SK-N-SH treated with all-trans-retinoic acid at 6 μM for 48 hours (cell line): ENCODE results near the gene SLC12A7.

Experiments used
- ATAC-seq: fragments of 200-7000 bp; cut with Tn5 transposase; 3 replicates; pipeline ENCODE4 v1.9.1; 2020; ENCODE audit warnings: mild to moderate bottlenecking, moderate library complexity
- ARNTL ChIP-seq: fragments of 450-650 bp; formaldehyde crosslinking; IDR thresholded peaks from 2 replicates; pipeline ENCODE4 v1.5.0; 2020; ENCODE audit warnings: low read depth, mild to moderate bottlenecking, moderate library complexity, borderline replicate concordance
- BACH2 ChIP-seq: fragments of 250-450 bp; sonication (Bioruptor Pico); IDR thresholded peaks from 2 replicates; pipeline ENCODE4 v1.9.0; 2021; ENCODE audit warnings: mild to moderate bottlenecking, borderline replicate concordance
- CSDC2 ChIP-seq: fragments of 250-450 bp; sonication (Bioruptor Pico); IDR thresholded peaks from 2 replicates; pipeline ENCODE4 v1.5.0; 2020; ENCODE audit warnings: mild to moderate bottlenecking, moderate library complexity
- ESRRG ChIP-seq: fragments of 250-450 bp; sonication (Bioruptor Pico); IDR thresholded peaks from 2 replicates; pipeline ENCODE4 v1.6.1; 2021; ENCODE audit warnings: mild to moderate bottlenecking
- GLIS3 ChIP-seq: fragments of 250-450 bp; sonication (Bioruptor Pico); IDR thresholded peaks from 2 replicates; pipeline ENCODE4 v1.5.0; 2020; ENCODE audit warnings: mild to moderate bottlenecking, moderate library complexity
- ISL1 ChIP-seq: fragments of 250-450 bp; sonication (Bioruptor Pico); IDR thresholded peaks from 2 replicates; pipeline ENCODE4 v2.1.2; 2022; ENCODE audit warnings: mild to moderate bottlenecking, moderate library complexity
- OSR1 ChIP-seq: fragments of 250-450 bp; sonication (Bioruptor Pico); IDR thresholded peaks from 2 replicates; pipeline ENCODE4 v1.8.0; 2022; ENCODE audit warnings: moderate library complexity, mild to moderate bottlenecking, inconsistent platforms
- PPARA ChIP-seq: fragments of 250-450 bp; sonication (Bioruptor Pico); IDR thresholded peaks from 2 replicates; pipeline ENCODE4 v1.5.0; 2020; ENCODE audit warnings: mild to moderate bottlenecking, borderline replicate concordance
- RARB ChIP-seq: fragments of 250-450 bp; sonication (Bioruptor Pico); IDR thresholded peaks from 2 replicates; pipeline ENCODE4 v1.8.0; 2021; ENCODE audit warnings: mild to moderate bottlenecking, moderate library complexity
- SNAI2 ChIP-seq: fragments of 250-450 bp; sonication (Bioruptor Pico); IDR thresholded peaks from 2 replicates; pipeline ENCODE4 v1.5.0; 2020; ENCODE audit warnings: mild to moderate bottlenecking, moderate library complexity
- TCF4 ChIP-seq: fragments of 250-450 bp; sonication (Bioruptor Pico); IDR thresholded peaks from 2 replicates; pipeline ENCODE4 v1.8.0; 2021; ENCODE audit warnings: mild to moderate bottlenecking, moderate library complexity, borderline replicate concordance
- TOX ChIP-seq: fragments of 250-450 bp; sonication (Bioruptor Pico); IDR thresholded peaks from 2 replicates; pipeline ENCODE4 v1.8.0; 2021; ENCODE audit warnings: mild to moderate bottlenecking, moderate library complexity, borderline replicate concordance
- ZC3H10 ChIP-seq: fragments of 250-450 bp; sonication (Bioruptor Pico); IDR thresholded peaks from 2 replicates; pipeline ENCODE4 v1.5.1; 2021; ENCODE audit warnings: mild to moderate bottlenecking, moderate library complexity
- ZFP3 ChIP-seq: fragments of 250-450 bp; sonication (Bioruptor Pico); IDR thresholded peaks from 2 replicates; pipeline ENCODE4 v1.5.0; 2020; ENCODE audit warnings: mild to moderate bottlenecking, moderate library complexity
- ZFP30 ChIP-seq: fragments of 450-650 bp; formaldehyde crosslinking; IDR thresholded peaks from 2 replicates; pipeline ENCODE4 v1.5.0; 2022; ENCODE audit warnings: mild to moderate bottlenecking, moderate library complexity
- ZNF70 ChIP-seq: fragments of 450-650 bp; formaldehyde crosslinking; IDR thresholded peaks from 2 replicates; pipeline ENCODE4 v1.5.0; 2020; ENCODE audit warnings: mild to moderate bottlenecking, moderate library complexity
- ZNF8 ChIP-seq: fragments of 450-650 bp; formaldehyde crosslinking; IDR thresholded peaks from 2 replicates; pipeline ENCODE4 v1.5.0; 2020; ENCODE audit warnings: mild to moderate bottlenecking, moderate library complexity
- TF ChIP-seq, protein P1 (sequence below): fragments of 250-450 bp; sonication (Bioruptor Pico); IDR thresholded peaks from 2 replicates; pipeline ENCODE4 v1.5.1; 2020; ENCODE audit warnings: low read depth, mild to moderate bottlenecking, moderate library complexity
- TF ChIP-seq, protein P2 (sequence below): fragments of 250-450 bp; sonication (Bioruptor Pico); IDR thresholded peaks from 2 replicates; pipeline ENCODE4 v1.8.0; 2020; ENCODE audit warnings: mild to moderate bottlenecking, moderate library complexity, borderline replicate concordance
- TF ChIP-seq, protein P3 (sequence below): fragments of 250-450 bp; sonication (Bioruptor Pico); IDR thresholded peaks from 2 replicates; pipeline ENCODE4 v1.5.1; 2021; ENCODE audit warnings: mild to moderate bottlenecking, moderate library complexity
- TF ChIP-seq, protein P4 (sequence below): fragments of 250-450 bp; sonication (Bioruptor Pico); IDR thresholded peaks from 2 replicates; pipeline ENCODE4 v1.5.0; 2020; ENCODE audit warnings: mild to moderate bottlenecking, moderate library complexity

Gene SLC12A7

DNA sequence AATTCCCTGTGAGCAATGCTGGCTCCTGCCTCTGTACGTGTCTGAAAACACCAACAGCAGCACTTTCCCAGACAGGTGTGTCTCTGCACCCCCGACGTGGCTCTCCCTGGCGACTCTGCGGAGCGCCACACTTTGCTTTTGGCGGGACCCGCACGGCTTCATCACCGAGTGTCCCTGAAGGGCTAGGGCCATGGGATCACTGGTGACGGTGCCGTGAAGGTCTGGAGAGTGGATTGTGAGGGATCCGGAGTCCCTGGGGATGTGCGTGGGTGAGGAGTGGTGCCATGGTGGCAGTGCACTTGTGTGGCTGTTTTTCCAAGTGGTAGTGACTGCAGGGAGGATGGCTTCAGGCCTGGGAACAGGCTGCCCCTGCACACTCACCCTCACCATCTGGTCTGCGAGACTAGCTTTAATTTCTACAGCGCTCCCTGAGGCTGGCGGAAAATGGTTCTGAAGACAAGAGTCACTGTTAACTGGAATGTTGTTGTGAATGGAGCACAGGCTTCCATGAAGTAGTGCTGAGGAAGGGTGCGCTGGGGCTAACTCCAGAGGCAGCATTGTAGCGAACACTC is 100.0 kb downstream of the SLC12A7 start:
- TF ChIP-seq, protein P1, sequence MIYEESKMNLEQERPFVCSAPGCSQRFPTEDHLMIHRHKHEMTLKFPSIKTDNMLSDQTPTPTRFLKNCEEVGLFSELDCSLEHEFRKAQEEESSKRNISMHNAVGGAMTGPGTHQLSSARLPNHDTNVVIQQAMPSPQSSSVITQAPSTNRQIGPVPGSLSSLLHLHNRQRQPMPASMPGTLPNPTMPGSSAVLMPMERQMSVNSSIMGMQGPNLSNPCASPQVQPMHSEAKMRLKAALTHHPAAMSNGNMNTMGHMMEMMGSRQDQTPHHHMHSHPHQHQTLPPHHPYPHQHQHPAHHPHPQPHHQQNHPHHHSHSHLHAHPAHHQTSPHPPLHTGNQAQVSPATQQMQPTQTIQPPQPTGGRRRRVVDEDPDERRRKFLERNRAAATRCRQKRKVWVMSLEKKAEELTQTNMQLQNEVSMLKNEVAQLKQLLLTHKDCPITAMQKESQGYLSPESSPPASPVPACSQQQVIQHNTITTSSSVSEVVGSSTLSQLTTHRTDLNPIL (CRISPR knock-in tag) = no peak
- no peak for TF ChIP-seq TCF4 (CRISPR knock-in tag)
- no peak for TF ChIP-seq ESRRG (CRISPR knock-in tag)
- TF ChIP-seq ZFP3 (CRISPR knock-in tag) = no peak
- TF ChIP-seq PPARA (CRISPR knock-in tag) = no peak
- ATAC-seq = no peak

DNA sequence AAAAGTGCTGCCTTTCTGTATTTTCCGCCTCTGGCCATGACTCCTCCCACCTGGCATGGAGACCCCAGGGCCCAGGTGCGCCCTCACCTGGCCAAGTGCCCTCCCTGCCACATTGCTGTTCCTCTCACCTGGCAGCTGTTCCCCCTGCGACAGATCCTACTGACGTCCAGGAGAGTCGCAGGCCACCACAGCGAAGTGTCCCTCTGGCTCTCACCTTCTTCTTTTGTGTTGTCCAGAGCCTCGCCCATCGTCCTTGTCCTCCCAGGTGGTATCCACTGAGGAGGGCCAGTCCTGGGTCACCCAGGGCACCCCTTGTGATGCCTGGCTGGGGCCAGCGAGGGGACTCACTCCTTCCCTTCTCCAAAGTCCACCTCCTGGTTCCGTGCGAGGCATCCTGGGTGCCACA is 100.6 kb downstream of the SLC12A7 start:
- peak; percentile 20; the same call in 2 of the 3 replicates for ATAC-seq
- TF ChIP-seq, protein P1 (CRISPR knock-in tag) = no peak
- TF ChIP-seq, protein P2, sequence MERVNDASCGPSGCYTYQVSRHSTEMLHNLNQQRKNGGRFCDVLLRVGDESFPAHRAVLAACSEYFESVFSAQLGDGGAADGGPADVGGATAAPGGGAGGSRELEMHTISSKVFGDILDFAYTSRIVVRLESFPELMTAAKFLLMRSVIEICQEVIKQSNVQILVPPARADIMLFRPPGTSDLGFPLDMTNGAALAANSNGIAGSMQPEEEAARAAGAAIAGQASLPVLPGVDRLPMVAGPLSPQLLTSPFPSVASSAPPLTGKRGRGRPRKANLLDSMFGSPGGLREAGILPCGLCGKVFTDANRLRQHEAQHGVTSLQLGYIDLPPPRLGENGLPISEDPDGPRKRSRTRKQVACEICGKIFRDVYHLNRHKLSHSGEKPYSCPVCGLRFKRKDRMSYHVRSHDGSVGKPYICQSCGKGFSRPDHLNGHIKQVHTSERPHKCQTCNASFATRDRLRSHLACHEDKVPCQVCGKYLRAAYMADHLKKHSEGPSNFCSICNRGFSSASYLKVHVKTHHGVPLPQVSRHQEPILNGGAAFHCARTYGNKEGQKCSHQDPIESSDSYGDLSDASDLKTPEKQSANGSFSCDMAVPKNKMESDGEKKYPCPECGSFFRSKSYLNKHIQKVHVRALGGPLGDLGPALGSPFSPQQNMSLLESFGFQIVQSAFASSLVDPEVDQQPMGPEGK (CRISPR knock-in tag) = no peak
- TF ChIP-seq ZNF8 (CRISPR knock-in tag) (no peak), TCF4 (CRISPR knock-in tag) (no peak), SNAI2 (no peak), ARNTL (CRISPR knock-in tag) (no peak), ZC3H10 (CRISPR knock-in tag) (no peak), RARB (no peak), ISL1 (CRISPR knock-in tag) (no peak), TOX (CRISPR knock-in tag) (no peak), BACH2 (CRISPR knock-in tag) (no peak), GLIS3 (CRISPR knock-in tag) (no peak)
- TF ChIP-seq, protein P3, sequence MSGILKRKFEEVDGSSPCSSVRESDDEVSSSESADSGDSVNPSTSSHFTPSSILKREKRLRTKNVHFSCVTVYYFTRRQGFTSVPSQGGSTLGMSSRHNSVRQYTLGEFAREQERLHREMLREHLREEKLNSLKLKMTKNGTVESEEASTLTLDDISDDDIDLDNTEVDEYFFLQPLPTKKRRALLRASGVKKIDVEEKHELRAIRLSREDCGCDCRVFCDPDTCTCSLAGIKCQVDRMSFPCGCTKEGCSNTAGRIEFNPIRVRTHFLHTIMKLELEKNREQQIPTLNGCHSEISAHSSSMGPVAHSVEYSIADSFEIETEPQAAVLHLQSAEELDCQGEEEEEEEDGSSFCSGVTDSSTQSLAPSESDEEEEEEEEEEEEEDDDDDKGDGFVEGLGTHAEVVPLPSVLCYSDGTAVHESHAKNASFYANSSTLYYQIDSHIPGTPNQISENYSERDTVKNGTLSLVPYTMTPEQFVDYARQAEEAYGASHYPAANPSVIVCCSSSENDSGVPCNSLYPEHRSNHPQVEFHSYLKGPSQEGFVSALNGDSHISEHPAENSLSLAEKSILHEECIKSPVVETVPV (CRISPR knock-in tag) = no peak

DNA sequence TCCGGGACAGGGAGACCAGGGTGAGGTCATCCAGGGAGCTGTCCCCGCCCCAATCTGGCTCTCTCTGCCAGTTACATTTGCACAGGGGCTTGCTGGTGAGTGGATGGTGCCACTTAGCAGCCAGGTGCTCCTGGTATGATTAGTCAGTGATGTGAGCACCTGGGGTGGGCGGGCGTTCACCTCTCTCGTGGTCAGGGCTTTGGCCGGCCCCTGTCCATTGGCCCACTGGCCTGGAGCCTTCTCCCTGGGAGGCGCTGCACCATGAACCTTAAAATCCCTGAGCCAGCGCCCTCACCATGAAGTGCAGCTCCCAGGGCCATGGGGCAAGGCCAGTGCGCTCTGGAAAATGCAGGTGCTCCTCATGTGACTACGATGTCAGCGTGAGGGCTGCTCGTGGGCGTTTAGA is 101.2 kb downstream of the SLC12A7 start:
- ATAC-seq = no peak
- TF ChIP-seq ARNTL (CRISPR knock-in tag) (no peak), ZNF8 (CRISPR knock-in tag) (no peak), TCF4 (CRISPR knock-in tag) (no peak), OSR1 (CRISPR knock-in tag) (no peak), RARB (no peak), CSDC2 (no peak), ESRRG (CRISPR knock-in tag) (no peak), TOX (CRISPR knock-in tag) (no peak), ZFP30 (no peak), ZNF70 (CRISPR knock-in tag) (no peak), SNAI2 (no peak)
- TF ChIP-seq, protein P1 (CRISPR knock-in tag) = no peak

DNA sequence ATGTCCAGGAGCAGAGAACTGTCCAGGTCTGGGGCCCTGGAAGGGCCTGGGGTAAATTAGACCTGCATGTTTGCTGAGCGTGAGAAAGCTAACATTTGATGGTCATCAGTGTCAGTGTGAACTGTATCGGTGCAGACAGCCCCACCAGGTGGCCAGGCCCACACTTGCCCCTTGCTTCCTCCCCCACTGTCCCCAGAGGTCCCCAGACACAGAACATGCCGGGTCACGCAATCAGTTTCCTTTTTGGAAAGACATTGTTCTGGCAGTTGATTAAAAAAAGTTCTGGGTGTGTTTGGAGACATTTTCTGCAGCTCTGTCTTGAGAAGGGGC is 101.7 kb downstream of the SLC12A7 start:
- ATAC-seq = no peak

More for the DNA sequence above, 101.7 kb downstream of the SLC12A7 start:
- TF ChIP-seq ZFP30 (no peak), RARB (no peak), TCF4 (CRISPR knock-in tag) (no peak), PPARA (CRISPR knock-in tag) (no peak), BACH2 (CRISPR knock-in tag) (no peak), ISL1 (CRISPR knock-in tag) (no peak), TOX (CRISPR knock-in tag) (no peak), ESRRG (CRISPR knock-in tag) (no peak), ZFP3 (CRISPR knock-in tag) (no peak)
- TF ChIP-seq, protein P4, sequence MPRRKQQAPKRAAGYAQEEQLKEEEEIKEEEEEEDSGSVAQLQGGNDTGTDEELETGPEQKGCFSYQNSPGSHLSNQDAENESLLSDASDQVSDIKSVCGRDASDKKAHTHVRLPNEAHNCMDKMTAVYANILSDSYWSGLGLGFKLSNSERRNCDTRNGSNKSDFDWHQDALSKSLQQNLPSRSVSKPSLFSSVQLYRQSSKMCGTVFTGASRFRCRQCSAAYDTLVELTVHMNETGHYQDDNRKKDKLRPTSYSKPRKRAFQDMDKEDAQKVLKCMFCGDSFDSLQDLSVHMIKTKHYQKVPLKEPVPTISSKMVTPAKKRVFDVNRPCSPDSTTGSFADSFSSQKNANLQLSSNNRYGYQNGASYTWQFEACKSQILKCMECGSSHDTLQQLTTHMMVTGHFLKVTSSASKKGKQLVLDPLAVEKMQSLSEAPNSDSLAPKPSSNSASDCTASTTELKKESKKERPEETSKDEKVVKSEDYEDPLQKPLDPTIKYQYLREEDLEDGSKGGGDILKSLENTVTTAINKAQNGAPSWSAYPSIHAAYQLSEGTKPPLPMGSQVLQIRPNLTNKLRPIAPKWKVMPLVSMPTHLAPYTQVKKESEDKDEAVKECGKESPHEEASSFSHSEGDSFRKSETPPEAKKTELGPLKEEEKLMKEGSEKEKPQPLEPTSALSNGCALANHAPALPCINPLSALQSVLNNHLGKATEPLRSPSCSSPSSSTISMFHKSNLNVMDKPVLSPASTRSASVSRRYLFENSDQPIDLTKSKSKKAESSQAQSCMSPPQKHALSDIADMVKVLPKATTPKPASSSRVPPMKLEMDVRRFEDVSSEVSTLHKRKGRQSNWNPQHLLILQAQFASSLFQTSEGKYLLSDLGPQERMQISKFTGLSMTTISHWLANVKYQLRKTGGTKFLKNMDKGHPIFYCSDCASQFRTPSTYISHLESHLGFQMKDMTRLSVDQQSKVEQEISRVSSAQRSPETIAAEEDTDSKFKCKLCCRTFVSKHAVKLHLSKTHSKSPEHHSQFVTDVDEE (CRISPR knock-in tag) = no peak
- TF ChIP-seq, protein P1 (CRISPR knock-in tag) = no peak
